Lung microvascular endothelial cell (primary cell): ENCODE results near the gene CEACAM18. TPM values are rescaled to one million over a fixed set of nuclear protein-coding genes. Genes with fewer than 3 reads are reported as not detected.
"Not testable (repeated sequence)": the region's sequence is repeated elsewhere in the genome, so short reads cannot be mapped to it uniquely, and the experiment has no call there.

ENCODE experiments used
- DNase-seq, 2 donors: peaks; one replicate each; pipeline versions ENCODE4 v3.0.0 to v3.0.0-alpha.2; 2010; ENCODE audit warnings: low read depth in 2 of 2
- total RNA-seq: library from RNA; depleted of rRNA; stranded (reverse); fragments of >200 nt; gene quantifications from 2 replicates; pipeline ENCODE4 v1.2.1, GENCODE V29; 2014

CEACAM18 gene
- total RNA-seq, 1 donor from 2014 or later, result not detected

- no peak for DNase-seq
Measured at GRCh38 chr19:51461723-51462161, 16.6 kb upstream of the CEACAM18 start.

DNA sequence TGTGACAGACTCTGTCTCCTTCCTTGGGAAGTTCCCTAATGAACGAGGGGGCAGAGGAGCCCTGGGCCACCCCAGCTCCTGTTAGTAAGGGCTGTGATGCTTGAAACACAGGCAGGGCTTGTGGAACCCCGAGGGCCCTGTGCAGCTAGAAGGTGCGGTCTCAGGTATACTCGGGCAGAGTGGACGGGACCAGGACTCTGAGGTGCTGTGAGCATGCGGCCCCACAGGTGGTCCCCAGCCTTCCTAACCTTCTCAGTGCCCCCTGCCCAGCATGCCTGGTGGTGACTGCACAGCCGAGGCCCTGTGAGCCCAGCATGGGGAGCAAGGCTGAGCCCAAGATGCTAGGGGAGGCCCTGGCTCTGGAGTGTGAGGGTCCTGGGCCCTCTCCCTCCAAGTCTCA, 16.1 kb upstream of the CEACAM18 start:
- no peak for DNase-seq

GRCh38 chr19:51462681-51463080, 15.7 kb upstream of the CEACAM18 start:
- DNase-seq, result no peak

DNA sequence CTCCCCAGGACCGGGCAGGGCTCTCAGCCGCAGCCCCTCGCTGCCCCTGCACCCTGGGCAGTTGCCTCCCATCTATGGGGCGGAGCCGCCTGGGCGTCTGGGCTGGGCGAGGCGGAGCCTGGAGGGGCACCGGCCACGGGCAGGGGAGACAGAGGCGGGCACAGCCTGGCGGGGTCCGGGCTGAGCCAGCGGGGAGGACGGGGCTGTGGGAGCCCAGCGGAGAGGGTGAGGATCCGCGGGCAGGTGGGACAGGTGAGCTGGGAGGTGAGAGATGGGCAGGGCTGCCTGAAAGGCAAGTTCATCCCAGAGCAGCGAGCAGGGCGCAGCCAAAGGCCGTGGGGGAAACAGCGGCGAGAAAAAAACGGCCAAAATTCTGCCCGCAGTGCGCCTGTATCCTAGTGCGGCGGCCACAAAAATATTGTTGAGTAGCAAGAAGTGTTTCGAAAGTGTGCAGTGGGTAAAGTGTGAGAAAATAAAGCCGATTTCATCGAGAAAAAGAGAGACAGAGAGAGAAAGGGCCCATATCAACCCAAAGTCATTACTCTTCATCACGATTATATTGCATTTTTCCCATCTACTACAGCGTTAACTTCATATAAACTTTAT, 14.3 kb upstream of the CEACAM18 start:
- not testable (repeated sequence) for DNase-seq

DNA sequence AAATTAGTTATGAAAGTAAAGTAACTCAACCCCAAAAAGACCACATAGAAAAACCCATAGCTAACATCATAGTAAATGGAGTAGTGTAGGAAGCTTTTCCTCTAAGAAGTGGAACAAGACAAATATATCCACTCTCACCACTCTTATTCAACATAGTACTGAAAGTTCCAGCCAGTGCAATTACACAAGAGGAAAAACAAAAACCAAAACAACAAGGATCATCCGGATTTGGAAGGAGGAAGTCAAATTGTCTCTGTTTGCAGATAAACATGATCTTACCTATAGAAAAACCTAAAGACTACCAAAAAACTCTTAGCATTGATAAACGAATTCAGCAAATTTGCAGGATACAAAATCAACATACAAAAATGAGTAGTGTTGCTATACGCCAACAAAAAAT, 11.6 kb upstream of the CEACAM18 start:
- no peak for DNase-seq

DNA sequence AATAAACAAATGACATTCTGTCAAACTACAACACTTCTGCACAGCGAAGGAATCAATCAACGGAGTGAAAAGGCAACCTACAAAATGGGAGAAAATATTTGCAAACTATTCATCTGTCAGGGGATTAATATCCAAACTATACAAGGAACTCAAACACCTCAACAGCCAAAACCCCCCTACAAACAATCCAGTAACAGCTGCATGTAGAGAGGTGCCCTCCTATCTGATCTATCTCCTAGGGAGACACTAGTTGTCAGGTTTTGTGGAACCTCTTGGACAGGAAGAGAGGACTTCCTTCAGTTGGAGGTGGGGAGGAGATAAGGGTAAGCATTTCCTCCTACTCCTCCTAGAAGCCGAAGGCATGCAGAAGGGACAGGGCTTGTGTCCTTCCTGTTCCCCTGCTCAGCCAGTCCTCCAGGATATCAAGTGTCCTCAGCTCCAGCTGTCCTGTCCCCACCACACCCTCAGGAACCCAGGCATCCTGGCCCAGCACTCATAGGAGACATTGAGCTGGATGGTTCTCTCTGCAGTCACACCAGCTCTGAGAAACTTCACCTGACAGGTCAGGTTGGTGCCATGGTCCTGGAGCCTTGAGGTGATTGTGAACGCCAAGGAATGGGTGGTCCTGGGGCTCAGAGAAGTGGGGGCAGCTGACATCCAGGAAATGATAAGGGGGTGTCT, 10.3 kb upstream of the CEACAM18 start:
- DNase-seq, result no peak

DNA sequence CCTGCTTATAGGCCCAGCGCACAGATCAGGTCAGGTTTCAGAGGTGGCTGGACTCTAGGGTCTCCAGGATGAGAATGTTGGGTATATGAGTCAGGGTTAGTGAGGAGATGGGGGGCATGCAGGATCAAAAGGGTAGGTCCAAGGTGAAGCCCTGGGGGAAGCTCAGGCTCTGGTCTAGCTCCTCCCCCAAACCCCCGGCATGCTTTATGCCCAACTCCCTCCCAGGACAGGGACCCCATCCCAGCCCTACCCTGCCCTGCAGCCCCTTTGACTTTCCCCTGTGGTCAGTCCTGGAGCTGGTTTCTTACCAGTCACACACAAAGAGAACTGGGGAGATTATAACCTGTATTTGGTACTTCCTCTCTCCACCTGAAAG, 9.8 kb upstream of the CEACAM18 start:
- DNase-seq, result no peak

GRCh38 chr19:51469162-51469561, 9.2 kb upstream of the CEACAM18 start:
- no peak for DNase-seq

DNA sequence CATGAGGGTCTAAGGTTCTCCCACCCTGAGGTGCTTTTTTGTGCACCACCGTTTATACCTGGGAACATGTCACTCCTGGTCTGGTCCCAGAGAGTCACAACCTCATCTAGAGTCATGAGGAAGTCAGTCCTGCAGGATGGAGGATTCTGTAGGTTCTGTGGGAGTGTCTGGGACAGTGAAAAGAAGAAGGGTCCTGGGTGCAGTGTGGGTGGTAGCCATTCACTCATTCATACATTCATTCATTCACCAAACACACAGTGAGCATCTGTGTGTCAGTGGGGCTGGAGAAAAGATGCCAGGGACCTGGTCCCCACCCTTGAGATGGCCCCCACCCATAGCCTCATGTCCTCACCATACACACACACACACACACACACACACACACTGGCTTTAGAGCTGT, 8.7 kb upstream of the CEACAM18 start:
- no peak for DNase-seq

GRCh38 chr19:51470966-51471365, 7.4 kb upstream of the CEACAM18 start:
- no peak for DNase-seq

DNA sequence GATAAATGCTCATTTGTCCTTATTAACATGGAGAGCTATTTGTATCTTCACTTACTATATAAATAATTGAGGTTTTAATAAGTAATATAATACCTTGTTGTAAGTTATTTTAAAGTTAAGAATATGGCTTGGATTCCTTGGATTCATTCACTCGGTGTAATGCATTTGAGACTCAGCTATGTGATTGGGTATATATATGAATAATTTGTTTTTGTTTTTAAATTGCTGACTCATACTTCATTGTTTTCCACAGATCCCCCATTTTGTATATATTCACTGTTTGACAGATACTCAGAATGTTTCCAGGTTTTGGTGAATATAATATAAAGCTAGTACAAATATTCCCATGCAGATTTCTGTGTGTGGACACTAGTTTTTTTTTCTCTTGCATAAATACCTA, 6.8 kb upstream of the CEACAM18 start:
- no peak for DNase-seq

DNA sequence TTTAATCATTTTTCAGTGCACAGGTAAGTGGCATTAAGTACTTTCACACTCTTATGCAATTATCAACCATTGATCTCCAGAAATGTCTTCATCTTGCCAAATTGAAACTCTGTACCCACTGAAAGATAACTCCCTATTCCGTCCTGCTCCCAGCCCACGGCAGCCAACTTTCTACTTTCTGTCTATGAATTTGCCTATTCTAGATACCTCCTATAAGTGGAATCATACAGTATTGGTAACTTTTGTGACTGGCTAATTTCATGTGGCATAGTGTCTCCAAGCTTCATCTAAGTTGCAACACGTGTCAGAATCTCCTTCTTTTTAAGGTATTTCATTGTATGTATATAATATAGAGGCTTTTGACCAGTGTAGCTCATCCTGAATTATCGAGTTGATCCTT, 5.7 kb upstream of the CEACAM18 start:
- DNase-seq, result no peak

DNA sequence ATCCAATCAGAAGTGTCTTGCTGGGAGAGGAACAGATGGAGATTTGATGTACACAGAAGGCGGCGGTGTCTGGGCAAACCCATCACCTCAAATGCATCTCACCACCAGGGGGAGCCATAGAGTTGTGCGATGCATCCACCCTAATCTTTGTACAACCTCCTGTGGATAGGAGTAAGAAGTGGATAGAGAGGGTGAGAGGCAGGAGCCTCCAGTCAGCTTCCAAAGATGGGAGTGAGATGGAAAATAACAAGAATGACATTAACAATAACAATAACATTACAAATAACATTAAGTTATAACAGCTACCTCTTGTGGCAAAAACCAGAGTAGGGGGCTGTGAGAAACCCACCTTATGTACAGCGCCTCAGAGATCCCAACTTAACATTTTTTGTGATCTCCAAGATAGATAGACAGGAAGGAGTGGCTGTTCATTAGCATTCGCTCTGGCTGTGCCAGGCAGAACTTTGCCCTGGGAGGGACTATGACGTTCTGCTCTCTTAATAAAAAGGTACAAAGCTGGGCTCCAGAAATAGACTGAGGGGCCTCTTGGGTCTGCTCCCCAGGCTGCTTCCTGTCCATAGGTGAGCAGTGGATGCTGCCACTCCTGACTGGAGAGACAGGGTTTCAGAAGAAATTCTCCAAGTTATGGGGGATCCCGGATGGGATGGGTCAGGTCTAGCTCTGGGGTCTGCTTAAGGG, 5.2 kb upstream of the CEACAM18 start:
- peak; percentile 65 to 74 for DNase-seq

DNA sequence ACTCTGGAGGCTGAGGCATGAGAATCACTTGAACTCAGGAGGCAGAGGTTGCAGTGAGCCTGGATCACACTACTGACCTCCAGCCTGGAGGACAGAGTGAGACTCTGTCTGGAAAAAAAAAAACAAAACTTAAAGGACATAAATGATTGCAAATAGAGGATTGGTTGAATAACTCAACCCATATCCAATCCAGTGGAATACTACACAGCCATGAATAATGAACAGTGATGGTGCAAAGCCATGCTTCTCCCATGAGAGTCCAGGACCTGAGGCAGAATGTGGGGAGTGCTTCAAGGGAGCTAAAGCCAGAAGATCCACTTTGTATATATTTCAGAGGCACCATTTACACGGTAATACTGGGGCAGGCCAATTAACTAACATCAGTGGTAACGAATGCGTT, 2.2 kb upstream of the CEACAM18 start:
- no peak for DNase-seq

DNA sequence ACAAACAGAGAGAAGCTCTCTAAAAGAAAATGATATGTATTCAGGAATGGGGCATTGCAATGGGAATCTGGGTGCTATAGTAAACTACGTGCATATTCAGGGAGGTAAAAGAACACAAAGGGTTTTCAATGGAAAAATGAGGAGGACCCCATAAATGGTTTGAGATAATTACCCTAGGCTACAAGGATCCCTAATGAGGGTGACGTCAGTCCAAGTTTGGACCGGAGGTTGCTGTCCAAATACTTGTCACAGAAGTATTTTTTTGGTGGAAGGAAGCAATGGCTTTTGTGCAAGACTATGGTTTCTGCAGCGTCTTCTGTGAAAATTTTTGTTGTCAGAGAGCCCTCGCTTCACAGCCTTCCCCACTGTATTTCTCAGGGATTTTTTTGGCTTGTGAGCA, 995 bp upstream of the CEACAM18 start:
- no peak for DNase-seq

GRCh38 chr19:51479531-51480331, 1.4 kb downstream of the CEACAM18 start:
- no peak for DNase-seq

- peak; percentile 27 for DNase-seq
Measured at GRCh38 chr19:51480590-51480989, 2.3 kb downstream of the CEACAM18 start.

DNA sequence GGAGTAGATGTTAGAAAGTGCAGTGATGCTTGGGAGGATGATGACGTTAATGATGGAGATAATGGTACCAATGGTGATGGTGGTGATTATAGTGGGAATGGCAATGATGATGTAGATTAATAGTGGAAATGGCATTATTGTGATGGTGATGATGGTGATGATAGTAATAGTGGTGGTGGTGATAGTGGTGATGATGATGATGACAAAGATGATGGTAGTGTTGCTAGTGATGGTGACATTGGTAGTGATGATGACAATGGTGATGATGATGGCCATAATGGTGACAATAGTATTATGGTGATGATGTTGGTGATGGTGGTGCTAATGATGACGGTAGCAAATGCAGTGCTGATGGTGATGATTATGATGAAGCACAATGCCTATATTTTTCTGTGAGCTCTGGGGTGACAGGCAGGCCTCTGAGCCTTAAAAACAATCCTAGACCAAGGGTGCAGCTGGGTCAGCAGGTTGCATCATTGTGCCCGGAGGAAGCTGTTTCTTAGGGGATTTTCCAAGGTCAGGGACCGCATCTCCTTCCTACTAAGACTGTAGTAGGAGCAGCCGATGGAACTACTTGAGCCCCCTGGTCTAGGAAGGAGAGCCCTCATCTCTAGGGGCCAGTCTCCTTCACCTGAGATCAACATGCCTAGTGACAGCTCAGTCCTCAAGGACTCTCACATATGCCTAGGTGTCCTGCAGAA, 7.8 kb downstream of the CEACAM18 start:
- no peak for DNase-seq

GRCh38 chr19:51488491-51488890, 10.2 kb downstream of the CEACAM18 start:
- no peak for DNase-seq

DNA sequence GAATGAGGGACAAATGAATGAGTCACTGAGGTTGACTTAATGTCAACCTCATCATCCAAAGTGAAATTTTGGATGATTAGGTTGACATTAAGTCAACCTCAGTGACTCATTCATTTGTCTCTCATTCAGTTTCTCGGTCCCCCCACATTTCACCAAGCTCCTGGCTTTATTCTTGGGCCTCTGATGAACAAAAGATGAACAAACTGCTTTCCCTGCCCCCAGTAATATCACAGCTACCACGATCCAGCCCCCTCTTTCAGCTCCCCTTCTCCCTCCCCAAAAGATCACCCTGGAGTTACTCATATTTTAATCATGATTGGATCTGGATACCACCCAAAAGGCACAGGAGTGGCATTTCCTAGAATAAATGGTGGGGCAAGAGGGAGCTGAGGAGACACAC, 10.8 kb downstream of the CEACAM18 start:
- DNase-seq, result no peak

DNA sequence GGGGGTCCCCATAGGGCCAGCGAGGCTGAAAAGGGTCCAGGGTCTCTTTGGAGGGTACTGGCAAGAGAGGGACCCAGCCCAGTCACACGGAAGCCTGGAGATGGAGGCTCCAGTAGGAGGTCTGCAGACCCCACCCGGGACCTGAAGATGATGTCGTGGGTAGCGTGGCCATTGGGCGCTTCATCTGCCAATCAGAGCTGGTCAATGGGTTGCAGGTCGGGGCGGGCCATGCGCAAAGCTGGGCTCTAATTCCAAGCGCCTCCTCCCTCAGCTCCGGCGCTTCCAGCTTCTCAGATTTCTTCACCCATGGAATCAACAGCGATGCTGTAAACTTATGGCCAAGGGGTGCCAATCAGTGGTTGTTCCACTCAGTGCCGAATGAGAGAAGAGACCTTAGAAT, 12.3 kb downstream of the CEACAM18 start:
- no peak for DNase-seq

GRCh38 chr19:51491586-51491985, 13.2 kb downstream of the CEACAM18 start:
- no peak for DNase-seq
